ENCODE data around the gene COL8A2.

The COL8A2 gene

GRCh38 chr1:36115200-36115669 lies 9.8 kb downstream of the COL8A2 start:
- DNase-seq (ENCODE audit: low read depth, low spot score) = peak; percentile 47

DNA sequence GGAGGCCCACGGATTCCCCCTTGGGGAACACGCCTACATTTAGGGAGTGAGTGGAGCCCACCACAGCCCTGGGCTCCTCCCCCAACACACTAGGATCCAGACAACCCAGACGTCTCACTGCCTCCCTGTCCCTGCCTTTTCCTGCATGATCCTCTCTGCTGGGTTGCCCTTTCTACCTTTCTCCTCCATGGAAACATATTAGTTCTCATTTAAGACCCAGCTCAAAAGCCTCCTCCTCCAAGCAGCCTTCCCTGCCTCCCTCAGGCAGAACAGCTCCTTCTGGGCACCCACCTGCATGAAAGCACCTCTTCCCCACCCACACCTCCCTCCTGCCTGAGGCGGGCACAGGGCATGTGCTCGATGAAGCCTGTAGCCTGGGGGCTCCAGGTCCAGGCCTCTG lies 10.7 kb downstream of the COL8A2 start:
- no peak for DNase-seq (ENCODE audit: low read depth, low spot score)

- no peak for DNase-seq (ENCODE audit: low read depth, low spot score)
Measured at GRCh38 chr1:36112823-36113222, 12.2 kb downstream of the COL8A2 start.

DNA sequence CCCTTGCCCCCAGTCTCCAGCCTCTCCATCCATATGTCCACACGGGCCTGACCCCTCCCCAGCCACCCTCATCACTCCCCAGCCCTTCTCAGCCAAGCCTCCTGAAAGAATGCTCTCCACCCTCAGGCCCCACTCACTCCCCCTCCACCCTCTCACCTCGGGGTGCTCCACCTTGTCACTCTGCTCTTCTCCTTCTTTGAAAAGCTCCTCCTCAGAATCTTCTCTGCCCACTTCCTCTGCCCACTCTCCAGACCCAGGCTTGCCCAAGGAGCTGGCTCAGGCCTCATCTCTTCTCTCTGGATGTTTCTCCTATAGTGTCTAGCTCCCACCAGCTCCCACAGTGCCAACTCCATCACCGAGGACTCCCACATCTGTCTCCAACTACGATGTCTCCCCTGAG lies 13.9 kb downstream of the COL8A2 start:
- no peak for DNase-seq (ENCODE audit: low read depth, low spot score)

GRCh38 chr1:36109041-36109679 lies 15.9 kb downstream of the COL8A2 start:
- DNase-seq (ENCODE audit: low read depth, low spot score) = no peak

GRCh38 chr1:36108314-36108713 lies 16.7 kb downstream of the COL8A2 start:
- DNase-seq (ENCODE audit: low read depth, low spot score) = no peak

GRCh38 chr1:36107394-36107793 lies 17.6 kb downstream of the COL8A2 start:
- no peak for DNase-seq (ENCODE audit: low read depth, low spot score)

DNA sequence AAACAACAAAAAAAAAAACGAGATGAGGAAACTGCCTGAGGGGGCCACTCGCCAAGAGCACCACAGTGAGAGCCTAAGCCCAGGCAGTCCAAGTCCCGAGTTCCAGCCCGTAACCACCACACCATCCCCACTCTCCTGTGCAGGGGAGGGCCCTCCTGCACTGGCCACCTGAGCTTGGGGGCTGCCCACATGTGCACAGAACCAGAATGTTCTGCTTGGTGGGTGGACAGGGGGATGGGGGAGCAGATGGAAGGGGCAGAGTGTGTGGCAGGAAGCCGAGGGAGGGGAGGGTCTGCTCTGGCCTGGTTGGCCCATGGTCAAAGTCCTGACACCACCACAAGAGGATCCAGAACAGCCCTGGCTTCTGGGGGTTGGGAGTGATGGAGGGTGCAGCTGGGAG lies 18.8 kb downstream of the COL8A2 start:
- DNase-seq (ENCODE audit: low read depth, low spot score) = no peak

GRCh38 chr1:36101546-36101945 lies 23.5 kb downstream of the COL8A2 start:
- DNase-seq (ENCODE audit: low read depth, low spot score) = no peak

- DNase-seq (ENCODE audit: low read depth, low spot score) = no peak
Measured at GRCh38 chr1:36100376-36100775, 24.6 kb downstream of the COL8A2 start.

- peak; percentile 44 for DNase-seq (ENCODE audit: low read depth, low spot score)
Measured at GRCh38 chr1:36099681-36100341, 25.2 kb downstream of the COL8A2 start.

- DNase-seq (ENCODE audit: low read depth, low spot score) = no peak
Measured at GRCh38 chr1:36098650-36099365, 26.2 kb downstream of the COL8A2 start.

- no peak for DNase-seq (ENCODE audit: low read depth, low spot score)
Measured at GRCh38 chr1:36097693-36098585, 27.1 kb downstream of the COL8A2 start.

DNA sequence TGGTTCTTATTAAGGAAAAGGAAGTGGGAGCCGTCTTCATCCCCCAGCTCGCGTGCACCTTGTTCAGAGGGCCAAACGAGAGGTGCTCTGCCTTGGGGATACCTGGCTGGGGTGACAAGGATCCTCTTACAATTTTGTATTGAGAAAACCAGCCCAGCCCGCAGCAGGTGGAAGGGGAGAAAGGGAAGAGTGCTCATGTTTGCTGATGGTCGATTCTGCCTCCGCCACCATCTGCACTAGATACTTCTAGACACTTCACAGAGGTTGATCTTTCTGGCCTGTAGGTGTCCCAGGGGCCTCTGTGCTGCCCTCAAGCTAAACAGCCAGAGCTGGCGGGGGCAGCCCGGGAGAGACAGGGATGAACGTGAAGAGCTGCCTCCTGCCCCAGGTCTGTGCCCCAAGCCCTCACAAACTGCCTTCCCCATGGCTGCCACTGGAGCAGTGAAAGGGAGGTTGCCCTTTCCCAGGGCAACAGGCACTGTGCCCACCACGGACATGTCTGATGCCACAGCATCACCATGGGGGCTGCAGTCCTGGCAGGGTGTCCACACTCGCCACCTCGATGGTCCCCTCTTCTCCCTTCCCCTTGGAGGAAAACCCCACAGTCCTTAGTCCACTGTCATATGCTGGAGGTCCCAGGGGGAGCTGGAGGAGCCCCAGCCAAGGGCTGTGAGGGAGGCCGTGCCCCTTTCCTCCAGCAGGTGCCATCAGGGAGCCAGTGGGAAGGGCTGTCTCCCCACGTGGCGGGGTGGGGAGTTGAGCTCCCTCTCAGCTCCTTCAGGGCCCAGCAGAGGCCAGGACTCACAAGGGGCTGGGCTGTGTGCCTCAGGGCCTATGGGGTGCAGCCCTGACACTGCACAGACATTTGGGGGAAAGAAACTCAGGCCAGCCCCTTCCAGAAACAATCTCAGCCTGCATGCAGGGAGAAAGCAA lies 28.3 kb downstream of the COL8A2 start:
- no peak for DNase-seq (ENCODE audit: low read depth, low spot score)

DNA sequence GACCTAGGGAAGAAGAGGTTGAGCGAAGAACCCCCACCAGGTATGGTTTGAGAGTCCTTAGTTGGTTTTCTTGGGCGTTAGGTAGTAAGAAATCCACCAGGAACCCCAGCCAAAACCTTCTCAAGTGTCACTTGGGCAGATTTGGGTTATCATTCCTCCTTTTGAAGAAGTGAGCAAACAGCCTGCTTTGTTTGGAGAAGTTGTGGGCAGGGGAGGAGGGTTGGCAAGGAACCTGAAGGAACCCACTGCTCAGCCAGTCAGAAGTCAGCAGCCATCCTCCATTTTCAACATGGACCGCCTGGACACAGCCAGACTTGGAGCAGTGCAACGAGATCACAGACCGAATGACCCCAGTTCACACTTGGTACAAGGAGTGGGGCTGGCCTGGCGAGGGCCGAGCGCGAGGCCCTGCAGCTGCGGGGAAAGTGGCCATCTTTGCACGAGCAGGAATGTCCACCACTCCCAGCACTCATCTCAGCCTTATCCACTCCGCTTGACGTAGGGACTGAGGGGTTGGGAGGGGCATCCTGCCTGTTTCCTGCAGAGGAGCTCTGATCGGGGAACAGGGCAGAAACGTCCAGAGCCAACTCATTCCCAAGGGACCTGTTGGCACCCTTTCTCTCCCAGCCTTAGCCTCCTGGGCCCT lies 29.1 kb downstream of the COL8A2 start:
- no peak for DNase-seq (ENCODE audit: low read depth, low spot score)

DNA sequence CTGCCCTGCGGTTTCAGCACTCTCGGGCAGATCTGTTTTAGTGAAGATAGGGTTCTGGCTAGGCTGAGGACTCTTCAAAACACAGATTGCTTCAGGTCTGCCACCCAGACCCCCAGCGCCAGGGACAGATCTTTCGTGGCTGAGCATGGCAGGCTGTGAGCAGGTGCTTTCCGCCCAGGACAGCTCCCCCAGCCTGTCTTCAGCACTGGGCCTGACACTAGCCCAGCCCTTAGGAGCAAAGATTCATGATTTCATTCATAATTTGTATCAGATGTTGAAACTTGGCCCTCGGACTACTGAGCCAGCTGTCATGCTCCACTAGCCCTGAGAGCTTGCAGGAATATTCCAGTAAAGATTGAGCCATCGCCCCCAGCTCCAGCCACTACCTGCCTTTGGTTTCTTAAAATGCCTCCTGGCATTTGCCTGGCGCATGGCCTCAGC lies 30.4 kb downstream of the COL8A2 start:
- DNase-seq (ENCODE audit: low read depth, low spot score) = no peak

- no peak for DNase-seq (ENCODE audit: low read depth, low spot score)
Measured at GRCh38 chr1:36093929-36094328, 31.1 kb downstream of the COL8A2 start.

GRCh38 chr1:36093226-36093625 lies 31.8 kb downstream of the COL8A2 start:
- DNase-seq (ENCODE audit: low read depth, low spot score) = no peak

DNA sequence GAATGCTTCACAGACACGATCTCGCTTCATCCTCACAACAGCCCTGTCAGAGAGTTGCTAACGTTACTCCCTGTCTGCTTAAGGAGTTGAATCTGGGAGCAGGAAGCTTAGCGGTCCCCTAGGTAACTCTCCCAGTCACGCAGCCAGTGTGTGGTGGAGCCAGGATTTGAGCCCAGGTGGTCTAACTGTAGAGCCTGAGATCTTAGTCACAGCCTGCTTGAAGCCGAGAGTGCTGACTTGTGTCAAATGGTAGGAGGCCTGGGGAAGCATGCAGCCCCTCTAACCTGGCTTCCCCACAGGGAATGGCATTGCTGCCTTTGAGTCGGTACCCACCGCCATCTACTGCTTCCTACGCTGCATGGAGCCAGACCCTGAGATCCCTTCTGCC lies 32.2 kb downstream of the COL8A2 start:
- no peak for DNase-seq (ENCODE audit: low read depth, low spot score)

GRCh38 chr1:36092166-36092797 lies 32.7 kb downstream of the COL8A2 start:
- DNase-seq (ENCODE audit: low read depth, low spot score) = no peak

Measured in smooth muscle cell of the brain vasculature (primary cell).